ENCODE results near the gene BCAS1.
"Not testable (repeated sequence)": the region's sequence is repeated elsewhere in the genome, so short reads cannot be mapped to it uniquely, and the experiment has no call there.

Gene BCAS1

DNA sequence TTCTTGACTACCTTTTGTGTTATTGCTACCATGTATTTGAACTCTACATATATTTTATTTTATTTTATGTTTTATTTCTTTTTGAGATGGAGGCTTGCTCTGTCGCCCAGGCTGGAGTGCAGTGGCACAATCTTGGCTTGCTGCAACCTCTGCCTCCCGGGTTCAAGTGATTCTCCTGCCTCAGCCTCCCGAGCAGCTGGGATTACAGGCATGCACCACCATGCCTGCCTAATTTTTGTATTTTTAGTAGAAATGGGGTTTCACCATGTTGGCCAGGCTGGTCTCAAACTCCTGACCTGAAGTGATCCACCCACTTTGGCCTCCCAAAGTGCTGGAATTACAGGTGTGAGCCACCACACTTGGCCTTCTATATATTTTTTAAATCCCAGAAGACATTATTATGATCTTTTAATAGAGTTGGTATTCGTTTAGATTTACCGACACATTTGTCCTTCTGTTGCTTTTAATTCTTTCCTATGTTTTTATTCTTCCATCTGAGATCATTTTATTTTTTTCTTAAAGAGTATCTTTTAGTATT, 137.7 kb downstream of the BCAS1 start:
- DNase-seq (ENCODE audit: low read depth in 1 of 2, low spot score in 1 of 2), result not testable (repeated sequence)

DNA sequence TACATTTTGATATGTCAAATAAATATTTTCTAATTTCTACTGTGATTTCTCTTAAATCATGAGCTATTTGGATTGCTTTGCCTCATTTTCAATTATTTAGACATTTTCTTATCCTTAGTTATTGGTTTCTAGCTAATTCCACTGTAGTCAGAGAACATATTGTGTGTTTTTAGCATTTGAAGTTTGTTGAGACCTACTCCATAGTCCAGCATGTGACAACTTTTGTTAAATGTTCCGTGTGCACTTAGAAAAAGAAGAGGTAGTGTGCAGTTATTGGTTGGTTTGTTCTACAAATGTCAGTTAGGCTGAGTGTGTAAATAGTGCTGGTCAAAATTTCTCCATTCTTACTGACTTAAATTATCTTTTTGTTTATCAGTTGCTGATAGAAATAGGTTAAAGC, 138.8 kb downstream of the BCAS1 start:
- DNase-seq (ENCODE audit: low read depth in 1 of 2, low spot score in 1 of 2), result no peak

DNA sequence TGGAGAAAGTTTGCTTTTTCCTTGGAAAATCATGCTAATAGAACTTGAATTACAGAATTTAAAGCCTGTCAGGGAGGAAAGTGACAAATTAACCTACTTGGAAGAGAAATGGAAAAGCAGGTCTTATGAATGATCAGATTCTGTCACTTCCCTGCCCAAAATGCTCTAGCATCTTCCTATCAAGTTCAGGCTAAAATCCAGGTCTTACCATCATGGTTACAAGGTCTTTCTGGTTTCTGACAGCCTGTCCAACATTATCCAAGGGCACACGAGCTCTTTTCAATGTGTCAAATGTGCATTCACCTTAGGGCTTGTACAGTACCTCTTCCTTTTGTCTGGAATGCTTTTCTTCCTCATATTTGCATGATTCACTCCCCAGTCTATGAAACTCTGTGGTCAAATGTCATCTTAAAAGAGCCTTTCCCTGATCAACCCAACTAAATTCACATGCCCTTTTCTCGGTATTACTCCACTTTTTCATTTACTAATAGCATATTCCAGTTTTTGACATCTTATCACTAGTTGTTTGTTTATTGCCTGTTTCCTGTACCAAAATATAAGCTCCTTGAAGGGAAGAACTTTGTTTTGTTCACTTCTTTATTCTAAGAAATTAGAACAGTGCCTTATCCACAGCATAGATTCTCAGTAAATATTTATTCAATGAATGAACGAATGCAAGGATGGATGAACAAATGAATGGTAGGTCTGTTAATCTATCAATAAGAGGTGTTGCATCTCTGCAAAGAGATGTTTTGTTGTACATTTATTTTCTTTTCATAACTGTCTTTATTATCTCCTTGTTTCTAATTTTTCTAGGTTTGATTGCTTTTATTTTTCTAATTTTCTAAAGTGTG, 139.5 kb downstream of the BCAS1 start:
- DNase-seq (ENCODE audit: low read depth in 1 of 2, low spot score in 1 of 2), result no peak

DNA sequence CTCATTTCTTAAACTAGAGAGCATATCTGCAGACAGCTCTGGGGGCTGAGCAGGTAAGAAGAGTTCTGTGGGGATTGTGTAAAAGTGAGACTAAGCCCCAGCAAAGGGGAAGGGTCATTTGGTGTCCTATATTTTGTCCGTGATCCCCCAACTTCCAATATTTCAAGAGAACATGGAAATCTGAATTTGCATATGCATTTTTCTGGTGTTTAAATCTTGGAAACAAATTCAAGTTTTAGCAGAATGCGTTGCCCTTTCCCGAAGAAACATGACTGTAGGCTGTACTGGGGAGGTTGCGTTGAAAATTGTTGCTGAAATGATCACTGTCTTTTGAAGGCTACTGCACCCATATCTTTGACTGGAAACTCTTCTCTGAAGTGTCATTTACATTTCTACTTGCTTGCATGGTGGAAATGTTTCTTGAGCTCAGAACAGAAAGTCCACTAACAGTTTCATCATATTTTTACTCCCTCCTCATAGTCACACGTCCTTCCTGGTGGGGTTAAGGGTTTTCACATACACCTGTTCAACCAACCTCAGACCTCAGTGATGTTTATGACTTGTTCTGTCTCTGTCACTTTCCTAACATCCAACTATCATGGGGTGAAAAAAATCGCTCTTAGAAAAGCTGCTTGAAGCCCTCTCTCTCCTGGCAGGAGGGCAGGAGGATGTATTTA, 140.3 kb downstream of the BCAS1 start:
- DNase-seq (ENCODE audit: low read depth in 1 of 2, low spot score in 1 of 2), result no peak

DNA sequence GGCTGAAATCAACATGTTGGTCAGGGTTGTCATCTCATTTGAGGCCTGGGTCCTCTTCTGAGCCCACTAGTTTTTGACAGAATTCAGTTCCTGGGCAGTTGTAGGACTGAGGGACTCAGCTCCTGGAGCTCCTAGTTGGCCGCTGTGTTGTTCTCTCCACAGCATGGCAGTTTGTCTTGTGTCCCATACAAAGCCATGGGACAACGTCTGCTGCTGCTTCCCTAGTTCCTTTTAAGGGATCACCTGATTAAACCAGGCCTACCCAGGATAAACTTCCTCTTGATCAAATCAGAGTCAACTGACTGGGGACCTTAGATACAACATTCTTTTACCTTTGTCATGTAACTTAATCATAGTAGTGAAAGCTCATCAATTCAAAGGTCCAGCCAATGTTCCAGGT, 141.0 kb downstream of the BCAS1 start:
- no peak for DNase-seq (ENCODE audit: low read depth in 1 of 2, low spot score in 1 of 2)

DNA sequence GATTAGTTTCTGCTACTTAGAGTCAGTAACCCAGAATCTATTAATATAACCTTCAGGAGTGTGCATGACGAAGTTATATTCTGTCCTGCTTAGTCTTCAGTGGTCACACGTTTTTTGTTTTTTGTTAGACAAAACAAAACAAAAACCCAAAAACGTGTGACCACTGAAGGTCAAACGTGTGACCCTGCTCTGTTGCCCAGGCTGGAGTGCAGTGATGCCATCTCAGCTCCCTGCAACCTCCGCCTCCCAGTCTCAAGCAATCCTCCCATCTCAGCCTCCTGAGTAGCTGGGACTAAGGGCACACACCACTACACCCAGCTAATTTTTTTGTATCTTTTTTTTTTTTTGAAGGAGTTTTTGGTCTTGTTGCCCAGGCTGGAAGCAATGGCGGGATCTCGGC, 142.4 kb downstream of the BCAS1 start:
- no peak for DNase-seq (ENCODE audit: low read depth in 1 of 2, low spot score in 1 of 2)

DNA sequence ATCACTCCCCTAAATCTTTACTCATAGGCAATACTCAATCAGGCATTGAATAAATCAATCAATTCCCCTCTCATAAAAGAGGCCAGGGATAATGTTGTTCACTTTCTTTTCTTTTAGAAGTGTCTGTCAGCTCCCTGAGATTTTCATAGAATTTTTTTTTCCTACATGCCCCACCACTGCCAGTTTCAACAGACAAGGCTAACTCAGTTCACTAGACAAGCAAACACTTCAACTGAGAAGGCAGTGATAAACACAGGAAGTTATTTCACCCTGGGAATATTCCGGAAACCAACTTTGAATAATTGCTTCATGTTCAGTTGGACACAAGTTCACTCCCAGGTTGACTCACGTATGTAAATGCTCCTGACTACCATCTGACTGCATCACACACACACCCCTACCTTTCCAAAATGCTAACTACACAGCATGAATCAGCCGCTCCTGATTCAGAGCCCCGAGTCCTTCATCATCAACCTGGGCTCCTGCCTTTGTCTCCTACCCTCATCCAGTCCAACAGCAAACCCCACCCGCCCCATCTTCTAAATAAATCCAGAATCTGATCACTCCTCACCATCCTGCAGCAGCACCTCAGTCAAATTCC, 143.9 kb downstream of the BCAS1 start:
- no peak for DNase-seq (ENCODE audit: low read depth in 1 of 2, low spot score in 1 of 2)

DNA sequence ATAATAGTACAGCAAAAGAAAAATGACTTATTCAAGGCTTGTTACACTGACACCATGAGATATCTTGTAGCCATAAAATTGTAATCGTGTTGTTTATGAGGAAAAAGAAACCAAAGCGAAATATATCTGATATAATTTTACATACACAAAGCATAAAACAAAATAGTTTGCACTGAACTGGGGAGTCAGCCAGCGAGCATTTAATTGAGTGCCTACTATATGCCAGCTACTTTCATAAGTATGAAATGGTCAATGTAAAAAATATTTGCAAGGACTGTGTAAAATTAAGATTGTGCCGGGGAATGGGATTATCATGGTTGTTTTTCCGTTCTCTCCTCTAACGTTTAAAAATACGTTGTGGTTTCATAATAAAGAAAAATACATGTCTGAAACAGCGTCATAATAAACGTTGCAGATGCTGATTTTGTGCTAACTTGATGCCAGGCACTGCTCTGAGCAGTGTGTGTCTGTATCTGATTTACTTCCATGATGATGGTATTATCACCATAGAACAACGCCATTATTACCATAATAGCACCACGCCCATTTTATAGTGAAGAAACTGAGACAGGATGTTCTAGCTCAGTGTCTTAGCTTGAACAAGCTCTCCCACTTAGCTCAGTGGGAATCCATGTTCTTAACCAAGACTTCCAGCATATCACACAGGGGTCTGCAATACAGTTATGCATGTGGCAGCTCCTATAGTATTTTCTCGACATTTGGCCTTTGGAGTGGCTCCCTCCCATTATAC, 144.6 kb downstream of the BCAS1 start:
- no peak for DNase-seq (ENCODE audit: low read depth in 1 of 2, low spot score in 1 of 2)

DNA sequence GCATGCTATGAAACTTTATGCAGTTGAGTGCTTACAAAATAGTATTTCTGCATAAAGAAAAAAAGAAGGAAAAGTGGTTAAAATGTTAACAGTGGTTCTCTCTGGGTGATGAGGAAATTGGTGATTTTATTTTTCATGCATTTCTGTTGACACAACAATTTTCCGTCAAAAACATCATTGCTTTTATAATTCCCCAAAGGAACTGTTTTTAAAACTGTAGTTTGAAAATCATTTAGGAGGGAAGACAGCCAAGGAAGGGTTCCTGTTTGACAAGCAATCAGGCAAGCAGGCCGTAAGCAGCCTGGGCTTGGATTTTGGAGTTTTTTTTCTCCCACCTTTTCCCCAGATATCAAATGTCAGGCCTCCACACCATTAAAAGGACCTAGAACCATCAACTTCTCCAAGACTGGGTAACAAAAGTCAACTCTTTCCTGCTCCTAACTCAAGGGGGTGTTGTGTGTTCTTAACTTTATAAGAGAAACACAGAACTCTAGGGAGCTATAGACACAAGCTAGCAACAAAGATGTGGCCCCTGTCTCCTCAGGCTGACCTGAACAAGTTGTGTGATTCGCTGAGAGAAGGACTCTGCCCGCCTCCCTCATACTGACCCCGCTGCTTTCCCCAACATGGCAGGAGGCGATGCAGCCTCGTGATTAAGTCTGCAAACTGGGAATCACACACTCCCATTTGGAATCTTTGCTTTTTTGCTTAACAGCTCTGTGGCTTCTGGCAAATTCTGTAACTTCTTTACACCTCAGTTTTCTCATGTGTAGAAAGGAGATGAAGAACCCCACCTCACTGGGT, 146.6 kb downstream of the BCAS1 start:
- DNase-seq (ENCODE audit: low read depth in 1 of 2, low spot score in 1 of 2), result no peak

DNA sequence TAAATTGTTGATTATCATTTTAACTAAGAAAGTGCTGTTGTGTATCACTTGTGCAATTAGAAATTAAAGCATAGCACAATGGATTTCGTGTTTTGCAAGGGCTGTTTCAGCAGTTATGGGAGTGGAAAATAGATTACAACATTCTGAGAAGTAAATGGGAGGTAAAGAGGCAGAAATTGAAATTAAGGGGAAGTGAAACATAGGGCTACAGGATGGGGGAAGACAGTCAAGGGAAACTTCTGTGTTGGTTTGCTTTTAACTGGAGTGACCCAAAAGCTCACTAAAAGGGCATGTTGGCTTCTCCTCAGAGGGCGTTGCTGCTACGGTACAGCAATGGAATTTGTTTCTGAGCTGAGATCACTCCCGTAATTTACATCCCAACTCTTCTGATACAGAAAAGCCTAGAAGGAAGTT, 147.5 kb downstream of the BCAS1 start:
- no peak for DNase-seq (ENCODE audit: low read depth in 1 of 2, low spot score in 1 of 2)

DNA sequence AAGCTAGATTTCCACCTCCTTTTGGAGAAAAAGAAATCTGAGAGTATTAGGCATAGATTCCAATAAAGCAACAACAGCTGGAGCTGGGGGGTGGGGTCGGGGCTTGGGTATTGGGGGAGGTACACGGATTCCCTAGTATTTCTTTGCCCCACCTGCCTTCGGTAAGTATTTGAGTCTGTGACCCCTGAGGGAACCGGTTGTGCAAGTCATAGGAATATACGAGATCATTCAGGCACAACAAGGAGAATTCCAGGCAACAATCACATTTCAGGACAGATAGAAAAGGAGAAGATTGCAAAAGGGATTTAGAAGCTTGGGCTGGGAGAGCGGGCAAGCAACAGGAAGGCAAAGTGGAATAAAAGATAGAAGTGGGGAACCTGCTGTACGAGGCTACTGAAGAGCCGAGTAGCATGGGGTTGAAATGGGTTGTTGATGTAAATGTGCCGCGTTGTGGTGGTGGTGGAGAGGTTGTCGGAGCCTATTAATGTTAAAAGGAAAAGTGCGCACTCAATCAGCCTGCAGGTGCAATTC, 148.9 kb downstream of the BCAS1 start:
- DNase-seq (ENCODE audit: low read depth in 1 of 2, low spot score in 1 of 2), result no peak

DNA sequence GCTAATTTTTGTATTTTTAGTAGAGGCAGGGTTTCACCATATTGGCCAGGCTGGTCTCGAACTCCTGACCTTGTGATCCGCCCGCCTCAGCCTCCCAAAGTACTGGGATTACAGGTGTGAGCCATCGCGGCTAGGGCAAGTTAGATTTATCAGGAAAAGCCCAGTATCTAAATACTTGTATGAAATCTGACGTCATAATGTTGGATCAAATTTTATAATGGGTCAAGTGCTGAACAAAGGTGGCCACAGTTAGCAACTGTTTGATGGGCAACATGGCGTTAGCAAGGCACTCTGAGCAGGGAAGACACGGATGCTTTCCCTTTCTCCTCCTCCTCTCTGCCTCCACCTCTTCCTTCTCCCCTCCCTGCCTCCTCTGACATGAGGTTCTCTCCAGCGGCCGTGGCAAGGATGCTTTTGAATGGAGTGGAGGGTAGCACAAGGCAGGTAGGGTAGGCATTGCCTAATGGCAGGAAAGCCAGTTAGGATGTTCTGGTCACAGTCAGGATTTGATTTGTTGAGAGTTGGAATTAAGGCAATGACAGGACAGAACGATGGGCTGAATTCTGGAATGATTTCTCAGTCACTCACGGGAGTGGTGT, 149.6 kb downstream of the BCAS1 start:
- DNase-seq (ENCODE audit: low read depth in 1 of 2, low spot score in 1 of 2), result no peak

DNA sequence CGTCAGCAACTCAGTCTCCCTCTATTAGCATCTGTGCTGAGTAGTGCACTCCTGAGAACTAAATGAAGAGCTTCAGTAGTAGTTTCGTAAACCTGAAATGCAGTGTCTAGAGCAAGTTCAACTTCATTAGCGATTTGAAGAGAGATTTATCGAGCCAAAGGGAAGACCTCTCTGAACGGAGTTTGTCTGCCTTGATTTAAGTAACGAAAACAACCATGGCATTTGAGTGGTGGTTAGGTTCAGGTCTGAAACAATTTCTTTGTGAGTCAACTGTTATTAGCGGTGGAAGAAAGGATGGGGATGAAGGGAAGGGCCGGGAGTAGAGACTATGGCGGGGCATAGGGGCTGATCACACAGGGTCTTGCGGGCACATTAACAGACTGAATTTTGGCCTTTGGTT, 150.5 kb downstream of the BCAS1 start:
- no peak for DNase-seq (ENCODE audit: low read depth in 1 of 2, low spot score in 1 of 2)

DNA sequence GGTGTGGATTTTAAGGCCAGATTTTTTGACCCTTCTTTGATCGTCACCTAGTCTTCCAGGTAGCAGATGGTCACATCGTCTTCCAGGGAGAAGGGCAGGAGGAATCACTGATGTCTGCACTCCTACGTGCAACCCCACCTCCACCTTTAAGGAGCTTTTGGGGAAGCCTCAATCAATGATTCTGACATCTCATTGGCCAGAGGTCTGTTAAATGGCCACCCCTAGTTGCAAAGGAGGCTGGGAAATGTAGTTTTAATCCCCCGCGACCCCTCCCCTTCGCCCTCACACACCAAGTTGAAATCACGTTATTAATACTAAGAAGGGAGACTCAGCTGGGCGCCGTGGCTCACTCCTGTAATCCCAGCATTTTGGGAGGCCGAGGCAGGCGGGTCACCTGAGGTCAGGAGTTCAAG, 151.4 kb downstream of the BCAS1 start:
- no peak for DNase-seq (ENCODE audit: low read depth in 1 of 2, low spot score in 1 of 2)

DNA sequence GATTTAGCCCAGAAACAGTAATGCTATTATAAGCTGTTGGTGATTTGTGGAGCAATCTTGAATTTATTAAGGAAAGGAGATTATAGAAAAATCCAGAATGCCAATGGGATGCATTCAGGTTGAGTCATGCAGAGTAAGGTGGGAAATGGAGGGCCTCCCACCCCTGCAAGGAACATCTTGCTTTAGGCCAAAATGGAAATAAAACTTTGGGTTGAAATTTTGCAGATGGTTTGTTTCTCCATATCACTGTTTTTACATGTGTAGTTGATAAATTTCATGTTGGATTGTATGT, 152.4 kb downstream of the BCAS1 start:
- DNase-seq (ENCODE audit: low read depth in 1 of 2, low spot score in 1 of 2), result no peak

DNA sequence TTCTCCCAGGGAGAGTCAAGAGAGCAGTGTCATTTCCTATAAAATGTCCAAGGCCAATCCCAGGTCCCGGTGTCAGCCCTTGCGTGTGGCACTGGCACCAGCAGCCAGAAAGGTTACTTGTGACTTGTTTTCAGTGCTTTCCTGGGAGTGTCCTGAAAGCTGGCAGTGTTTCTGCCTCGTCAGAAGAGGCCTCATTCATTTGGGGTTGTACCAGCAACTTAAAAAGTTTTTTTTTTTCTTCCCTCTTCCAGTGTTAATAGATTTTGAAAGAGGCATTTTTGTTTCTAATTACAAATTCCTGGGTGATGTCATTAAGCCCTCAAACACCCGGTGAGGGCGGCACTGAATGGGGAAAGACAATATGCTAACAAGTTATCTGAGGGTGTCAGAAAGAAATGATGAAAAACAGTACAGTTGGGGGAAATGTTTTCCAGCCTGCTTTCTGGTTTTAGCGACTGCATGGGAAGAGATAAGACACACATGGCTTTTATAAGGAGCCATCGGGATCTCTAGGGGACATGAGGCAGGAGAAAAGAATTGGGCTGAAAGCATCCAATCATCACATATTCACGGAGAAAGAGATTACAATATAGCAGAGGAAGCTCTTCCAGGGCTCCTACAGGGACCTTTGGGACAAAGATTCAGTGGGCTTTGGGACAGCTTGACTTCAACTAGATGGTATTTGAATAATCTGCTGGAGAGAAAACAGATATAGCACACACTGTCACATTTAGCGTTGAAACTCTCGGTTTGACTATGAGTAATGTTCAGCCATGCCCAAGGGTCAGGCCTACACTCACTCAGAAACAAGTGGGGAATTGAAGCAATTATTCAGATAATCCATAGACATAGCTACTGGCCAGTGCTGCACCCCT, 153.0 kb downstream of the BCAS1 start:
- no peak for DNase-seq (ENCODE audit: low read depth in 1 of 2, low spot score in 1 of 2)

DNA sequence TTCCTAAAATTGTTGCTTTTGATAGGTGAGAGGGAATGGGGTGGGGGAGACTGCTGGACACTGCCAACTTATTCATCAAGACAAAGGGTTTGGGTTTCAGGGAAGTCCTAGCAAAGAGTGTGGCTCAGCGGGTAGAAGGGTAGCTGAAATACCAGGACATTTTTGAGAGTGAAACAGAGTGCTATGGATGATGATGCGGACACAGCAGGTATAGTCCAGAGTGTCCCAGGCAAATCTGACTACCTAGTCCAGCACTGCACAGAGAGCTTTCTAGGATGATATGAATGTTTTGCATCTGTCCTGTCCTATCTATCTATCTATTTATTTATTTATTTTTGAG, 154.3 kb downstream of the BCAS1 start:
- no peak for DNase-seq (ENCODE audit: low read depth in 1 of 2, low spot score in 1 of 2)

DNA sequence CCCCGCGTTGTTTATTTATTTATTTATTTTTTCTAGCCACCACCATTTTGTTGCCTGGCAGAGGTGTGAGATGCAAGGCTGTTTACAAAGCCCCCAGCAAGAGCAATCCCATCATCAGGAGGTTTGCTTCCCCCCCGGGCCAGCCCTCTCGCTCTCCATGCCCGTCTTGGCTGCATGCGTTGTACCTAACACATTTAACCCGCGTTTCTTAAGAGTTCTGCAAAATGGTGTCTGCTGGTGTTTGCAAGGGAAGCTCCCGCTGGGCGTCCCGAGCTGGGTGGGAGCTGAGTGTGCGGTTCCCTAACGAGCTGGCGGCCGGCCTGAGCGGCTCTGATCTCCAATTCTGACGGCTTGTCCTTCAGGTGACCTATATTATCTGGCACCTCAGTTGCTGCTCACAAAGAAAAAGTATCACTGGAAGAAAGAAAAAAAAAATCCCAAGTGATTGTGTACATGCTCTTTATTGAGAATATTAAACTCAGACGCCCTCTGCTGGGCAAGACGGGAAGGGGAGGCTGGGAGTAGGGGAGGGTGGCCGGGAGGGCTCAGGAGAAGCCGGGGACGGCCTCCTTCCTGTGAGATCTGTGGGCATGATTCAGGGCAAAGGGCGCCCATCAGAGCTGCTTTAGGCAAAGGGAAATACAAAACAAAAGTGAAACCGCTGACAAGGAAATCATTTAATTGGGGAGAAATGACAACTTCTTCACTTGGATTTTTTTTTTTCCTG, 154.8 kb downstream of the BCAS1 start:
- peak; percentile 93 to 94 for DNase-seq (ENCODE audit: low read depth in 1 of 2, low spot score in 1 of 2)
